BLaER1 treated with 17β-estradiol and CSF1 and Interleukin-3, amounts not matched to agents 10 nM and 100 nM (cell line): Measurements from ENCODE around the gene INSM1.

Experiments used
- H3K27ac ChIP-seq, 11 experiments: shearing (Covaris generic); formaldehyde crosslinking; 2 replicates each; pipeline ENCODE4 v1.8.1; 2022
- H3K27me3 ChIP-seq, 11 experiments: shearing (Covaris generic); formaldehyde crosslinking; 2 replicates each; pipeline ENCODE4 v1.8.1; 2022
- H3K36me3 ChIP-seq, 11 experiments: shearing (Covaris generic); formaldehyde crosslinking; 2 replicates each; pipeline ENCODE4 v1.8.1; 2022
- H3K4me1 ChIP-seq, 10 experiments: shearing (Covaris generic); formaldehyde crosslinking; 2 replicates each; pipeline ENCODE4 v1.8.1; 2022
- H3K4me2 ChIP-seq, 11 experiments: shearing (Covaris generic); formaldehyde crosslinking; 2 replicates each; pipeline ENCODE4 v1.8.1; 2022
- H3K4me3 ChIP-seq, 10 experiments: shearing (Covaris generic); formaldehyde crosslinking; 2 replicates each; pipeline ENCODE4 v1.8.1; 2022
- H3K9ac ChIP-seq, 11 experiments: shearing (Covaris generic); formaldehyde crosslinking; 2 replicates each; pipeline ENCODE4 v1.8.1; 2022
- H3K9me3 ChIP-seq, 11 experiments: shearing (Covaris generic); formaldehyde crosslinking; replicated peaks in 1 of 11; 2 replicates each; pipeline ENCODE4 v1.8.1; 2022
- H4K20me1 ChIP-seq, 11 experiments: shearing (Covaris generic); formaldehyde crosslinking; 2 replicates each; pipeline ENCODE4 v1.8.1; 2022
- Cebpa-rat ChIP-seq, 11 experiments: shearing (Covaris generic); IDR thresholded peaks; 2 replicates each; pipeline ENCODE4 v1.8.1; 2022

Gene INSM1

GRCh38 chr20:20331817-20332216 lies 36.1 kb upstream of the INSM1 start:
- peaks cover 1 to 35% (median 16%) of the 10 kb centered on the region in 11 experiments; a peak in 19 of 22 replicates for H3K9me3 ChIP-seq
- H3K4me3 ChIP-seq: no peak overlapping the region
- H3K27ac ChIP-seq: peak overlapping the region in 4 of 11 experiments; percentile 19 to 50 (median 24); a peak in 3 of 22 replicates
- peaks cover 20 to 34% (median 26%) of the 10 kb centered on the region in 10 experiments for H3K4me1 ChIP-seq
- H3K9ac ChIP-seq: no peak overlapping the region; a peak in 1 of 22 replicates
- no peaks in the 10 kb centered on the region for H4K20me1 ChIP-seq
- H3K4me2 ChIP-seq: peak overlapping the region in 8 of 11 experiments; percentile 0 to 48 (median 32); a peak in 13 of 22 replicates
- no peaks in the 10 kb centered on the region for H3K36me3 ChIP-seq
- no peak for TF ChIP-seq Cebpa-rat (IDR thresholded peaks at IDR 0.05)
- H3K27me3 ChIP-seq: no peaks in the 10 kb centered on the region

DNA sequence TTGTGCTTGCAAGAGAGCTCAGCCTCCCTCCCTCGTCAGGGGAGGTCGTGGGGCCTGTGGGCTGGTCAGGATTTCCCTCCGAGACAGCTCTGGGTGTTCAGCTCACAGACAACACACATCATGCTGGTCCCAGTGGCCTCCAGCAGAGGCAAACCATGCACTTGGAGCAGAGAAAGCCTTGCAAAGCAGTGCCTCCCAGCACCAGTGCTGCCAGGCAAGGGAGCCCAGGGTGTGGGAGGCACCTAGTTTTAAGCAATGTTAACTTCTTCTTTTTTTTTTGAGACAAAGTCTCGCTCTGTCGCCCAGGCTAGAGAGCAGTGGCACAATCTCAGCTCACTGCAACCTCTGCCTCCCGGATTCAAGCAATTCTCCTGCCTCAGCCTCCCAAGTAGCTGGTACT lies 34.0 kb upstream of the INSM1 start:
- Histone ChIP-seq H3K27me3 (no peaks in the 10 kb centered on the region), H3K4me2 (peak overlapping the region in 10 of 11 experiments; percentile 4 to 68 (median 38); a peak in 20 of 22 replicates), H3K9ac (no peak overlapping the region), H3K27ac (peak overlapping the region in 1 of 11 experiments; percentile 10; a peak in 1 of 22 replicates), H3K36me3 (no peaks in the 10 kb centered on the region), H4K20me1 (no peaks in the 10 kb centered on the region), H3K9me3 (peaks cover 8 to 38% (median 20%) of the 10 kb centered on the region in 11 experiments; a peak in 19 of 22 replicates), H3K4me3 (no peak overlapping the region), H3K4me1 (peaks cover 20 to 34% (median 26%) of the 10 kb centered on the region in 10 experiments)
- TF ChIP-seq Cebpa-rat (IDR thresholded peaks at IDR 0.05): no peak

- H3K36me3 ChIP-seq: no peaks in the 10 kb centered on the region
- no peak for TF ChIP-seq Cebpa-rat (IDR thresholded peaks at IDR 0.05)
- H3K4me2 ChIP-seq: peak overlapping the region in 10 of 11 experiments; percentile 4 to 68 (median 38); a peak in 17 of 22 replicates
- peak overlapping the region in 1 of 11 experiments; percentile 10; a peak in 1 of 22 replicates for H3K27ac ChIP-seq
- peaks cover 8 to 38% (median 20%) of the 10 kb centered on the region in 11 experiments; a peak in 19 of 22 replicates for H3K9me3 ChIP-seq
- H3K4me1 ChIP-seq: peaks cover 20 to 34% (median 26%) of the 10 kb centered on the region in 10 experiments
- no peak overlapping the region for H3K9ac ChIP-seq
- H3K27me3 ChIP-seq: no peaks in the 10 kb centered on the region
- no peak overlapping the region for H3K4me3 ChIP-seq
- no peaks in the 10 kb centered on the region for H4K20me1 ChIP-seq
Observed at GRCh38 chr20:20334489-20334888, 33.4 kb upstream of the INSM1 start.

DNA sequence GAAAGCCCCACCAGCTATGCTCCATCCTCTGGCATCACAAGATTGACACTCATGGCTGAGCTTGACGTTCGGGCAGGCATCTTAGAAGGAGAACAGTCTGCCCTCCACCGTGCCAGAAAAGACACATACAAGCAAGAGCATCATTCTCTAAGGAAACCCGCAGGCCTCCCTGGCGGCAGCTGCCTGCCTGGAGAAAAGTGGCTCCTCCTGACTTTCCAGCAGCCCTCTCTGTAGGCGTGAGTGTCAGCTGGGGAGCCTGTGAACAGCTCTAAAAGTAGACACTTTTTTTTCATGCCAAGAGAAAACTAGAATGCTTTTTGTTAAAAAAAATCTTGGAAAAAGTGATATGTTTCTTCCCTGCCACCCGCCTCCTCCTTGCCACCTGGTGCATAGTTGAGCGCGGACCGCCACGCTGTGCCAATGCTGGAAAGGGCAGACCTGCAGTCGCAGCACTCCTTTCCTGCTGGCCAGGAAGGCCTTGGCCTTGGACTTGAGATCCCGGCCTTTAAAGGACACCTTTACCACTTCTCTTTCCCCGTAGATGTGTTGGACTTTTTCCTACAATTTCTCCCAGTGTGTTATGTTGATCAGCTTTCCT lies 29.7 kb upstream of the INSM1 start:
- Histone ChIP-seq H3K9ac (no peak overlapping the region), H3K4me1 (peaks cover 6 to 20% (median 15%) of the 10 kb centered on the region in 10 experiments), H3K9me3 (peaks cover 8 to 25% (median 18%) of the 10 kb centered on the region in 11 experiments; a peak in 19 of 22 replicates), H4K20me1 (no peaks in the 10 kb centered on the region), H3K27ac (no peak overlapping the region), H3K4me3 (no peak overlapping the region), H3K4me2 (no peak overlapping the region), H3K36me3 (no peaks in the 10 kb centered on the region), H3K27me3 (no peaks in the 10 kb centered on the region)
- no peak for TF ChIP-seq Cebpa-rat (IDR thresholded peaks at IDR 0.05)

DNA sequence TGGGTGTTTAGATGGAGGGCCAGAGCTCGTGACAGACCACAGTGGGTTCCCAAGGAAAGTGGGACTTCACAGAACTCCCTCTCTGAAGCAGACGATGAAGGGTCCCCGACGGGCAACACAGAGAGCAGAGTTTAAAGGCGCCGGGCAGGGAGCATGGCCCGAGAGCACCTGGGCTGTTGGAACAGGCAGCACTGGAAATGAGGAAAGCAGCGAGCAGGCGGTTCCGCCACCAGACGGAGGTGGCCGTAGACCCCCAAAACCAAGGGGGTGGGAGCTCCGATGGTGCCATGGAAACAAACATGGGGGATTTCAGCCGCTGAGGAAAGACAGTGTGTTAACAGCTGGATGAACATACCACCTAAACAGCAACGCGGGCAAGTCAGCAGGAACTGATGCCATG lies 27.5 kb upstream of the INSM1 start:
- H4K20me1 ChIP-seq: no peaks in the 10 kb centered on the region
- no peak overlapping the region for H3K4me2 ChIP-seq
- H3K4me1 ChIP-seq: no peaks in the 10 kb centered on the region; a peak in 1 of 20 replicates
- no peaks in the 10 kb centered on the region for H3K27me3 ChIP-seq
- no peak overlapping the region for H3K9ac ChIP-seq
- H3K27ac ChIP-seq: no peak overlapping the region
- peaks cover 8 to 20% (median 16%) of the 10 kb centered on the region in 11 experiments; a peak in 19 of 22 replicates for H3K9me3 ChIP-seq
- TF ChIP-seq Cebpa-rat (IDR thresholded peaks at IDR 0.05): no peak
- no peak overlapping the region for H3K4me3 ChIP-seq
- H3K36me3 ChIP-seq: no peaks in the 10 kb centered on the region

- Histone ChIP-seq H3K9me3 (peaks cover 6 to 12% (median 9%) of the 10 kb centered on the region in 11 experiments; a peak in 13 of 22 replicates), H4K20me1 (no peaks in the 10 kb centered on the region), H3K4me2 (no peak overlapping the region), H3K9ac (no peak overlapping the region), H3K4me1 (no peaks in the 10 kb centered on the region; a peak in 1 of 20 replicates), H3K36me3 (no peaks in the 10 kb centered on the region), H3K27me3 (no peaks in the 10 kb centered on the region), H3K4me3 (no peak overlapping the region), H3K27ac (no peak overlapping the region)
- no peak for TF ChIP-seq Cebpa-rat (IDR thresholded peaks at IDR 0.05)
Observed at GRCh38 chr20:20341371-20341770, 26.5 kb upstream of the INSM1 start.

GRCh38 chr20:20342066-20342465 lies 25.8 kb upstream of the INSM1 start:
- H3K27me3 ChIP-seq: no peaks in the 10 kb centered on the region
- H3K4me2 ChIP-seq: no peak overlapping the region
- H3K36me3 ChIP-seq: no peaks in the 10 kb centered on the region
- H4K20me1 ChIP-seq: no peaks in the 10 kb centered on the region
- TF ChIP-seq Cebpa-rat (IDR thresholded peaks at IDR 0.05): no peak
- H3K4me1 ChIP-seq: no peaks in the 10 kb centered on the region; a peak in 1 of 20 replicates
- no peak overlapping the region for H3K9ac ChIP-seq
- H3K4me3 ChIP-seq: no peak overlapping the region
- no peak overlapping the region for H3K27ac ChIP-seq
- peaks cover 5 to 10% (median 8%) of the 10 kb centered on the region in 11 experiments; a peak in 16 of 22 replicates for H3K9me3 ChIP-seq

GRCh38 chr20:20343932-20344331 lies 24.0 kb upstream of the INSM1 start:
- H3K36me3 ChIP-seq: no peaks in the 10 kb centered on the region
- TF ChIP-seq Cebpa-rat (IDR thresholded peaks at IDR 0.05): no peak
- no peak overlapping the region for H3K27ac ChIP-seq
- H3K9me3 ChIP-seq: peaks cover 13 to 23% (median 20%) of the 10 kb centered on the region in 11 experiments; a peak in 21 of 22 replicates
- H3K4me2 ChIP-seq: no peak overlapping the region
- no peak overlapping the region for H3K9ac ChIP-seq
- no peaks in the 10 kb centered on the region; a peak in 1 of 20 replicates for H3K4me1 ChIP-seq
- H3K27me3 ChIP-seq: no peaks in the 10 kb centered on the region
- H3K4me3 ChIP-seq: no peak overlapping the region
- no peaks in the 10 kb centered on the region for H4K20me1 ChIP-seq

GRCh38 chr20:20344476-20344875 lies 23.4 kb upstream of the INSM1 start:
- Histone ChIP-seq H3K4me2 (no peak overlapping the region), H3K4me3 (no peak overlapping the region), H4K20me1 (no peaks in the 10 kb centered on the region), H3K9me3 (peaks cover 13 to 27% (median 20%) of the 10 kb centered on the region in 11 experiments; a peak in 21 of 22 replicates), H3K4me1 (no peaks in the 10 kb centered on the region; a peak in 1 of 20 replicates), H3K27me3 (no peaks in the 10 kb centered on the region), H3K27ac (no peak overlapping the region), H3K36me3 (no peaks in the 10 kb centered on the region), H3K9ac (no peak overlapping the region)
- TF ChIP-seq Cebpa-rat (IDR thresholded peaks at IDR 0.05): no peak
